Eye (tissue), 1 donor: ENCODE data around the gene SEMA5B.

Experiments used
- DNase-seq: peaks from one replicate; pipeline ENCODE4 v3.0.0-alpha.2; 2015

SEMA5B gene, protein sequence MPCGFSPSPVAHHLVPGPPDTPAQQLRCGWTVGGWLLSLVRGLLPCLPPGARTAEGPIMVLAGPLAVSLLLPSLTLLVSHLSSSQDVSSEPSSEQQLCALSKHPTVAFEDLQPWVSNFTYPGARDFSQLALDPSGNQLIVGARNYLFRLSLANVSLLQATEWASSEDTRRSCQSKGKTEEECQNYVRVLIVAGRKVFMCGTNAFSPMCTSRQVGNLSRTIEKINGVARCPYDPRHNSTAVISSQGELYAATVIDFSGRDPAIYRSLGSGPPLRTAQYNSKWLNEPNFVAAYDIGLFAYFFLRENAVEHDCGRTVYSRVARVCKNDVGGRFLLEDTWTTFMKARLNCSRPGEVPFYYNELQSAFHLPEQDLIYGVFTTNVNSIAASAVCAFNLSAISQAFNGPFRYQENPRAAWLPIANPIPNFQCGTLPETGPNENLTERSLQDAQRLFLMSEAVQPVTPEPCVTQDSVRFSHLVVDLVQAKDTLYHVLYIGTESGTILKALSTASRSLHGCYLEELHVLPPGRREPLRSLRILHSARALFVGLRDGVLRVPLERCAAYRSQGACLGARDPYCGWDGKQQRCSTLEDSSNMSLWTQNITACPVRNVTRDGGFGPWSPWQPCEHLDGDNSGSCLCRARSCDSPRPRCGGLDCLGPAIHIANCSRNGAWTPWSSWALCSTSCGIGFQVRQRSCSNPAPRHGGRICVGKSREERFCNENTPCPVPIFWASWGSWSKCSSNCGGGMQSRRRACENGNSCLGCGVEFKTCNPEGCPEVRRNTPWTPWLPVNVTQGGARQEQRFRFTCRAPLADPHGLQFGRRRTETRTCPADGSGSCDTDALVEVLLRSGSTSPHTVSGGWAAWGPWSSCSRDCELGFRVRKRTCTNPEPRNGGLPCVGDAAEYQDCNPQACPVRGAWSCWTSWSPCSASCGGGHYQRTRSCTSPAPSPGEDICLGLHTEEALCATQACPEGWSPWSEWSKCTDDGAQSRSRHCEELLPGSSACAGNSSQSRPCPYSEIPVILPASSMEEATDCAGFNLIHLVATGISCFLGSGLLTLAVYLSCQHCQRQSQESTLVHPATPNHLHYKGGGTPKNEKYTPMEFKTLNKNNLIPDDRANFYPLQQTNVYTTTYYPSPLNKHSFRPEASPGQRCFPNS

DNA sequence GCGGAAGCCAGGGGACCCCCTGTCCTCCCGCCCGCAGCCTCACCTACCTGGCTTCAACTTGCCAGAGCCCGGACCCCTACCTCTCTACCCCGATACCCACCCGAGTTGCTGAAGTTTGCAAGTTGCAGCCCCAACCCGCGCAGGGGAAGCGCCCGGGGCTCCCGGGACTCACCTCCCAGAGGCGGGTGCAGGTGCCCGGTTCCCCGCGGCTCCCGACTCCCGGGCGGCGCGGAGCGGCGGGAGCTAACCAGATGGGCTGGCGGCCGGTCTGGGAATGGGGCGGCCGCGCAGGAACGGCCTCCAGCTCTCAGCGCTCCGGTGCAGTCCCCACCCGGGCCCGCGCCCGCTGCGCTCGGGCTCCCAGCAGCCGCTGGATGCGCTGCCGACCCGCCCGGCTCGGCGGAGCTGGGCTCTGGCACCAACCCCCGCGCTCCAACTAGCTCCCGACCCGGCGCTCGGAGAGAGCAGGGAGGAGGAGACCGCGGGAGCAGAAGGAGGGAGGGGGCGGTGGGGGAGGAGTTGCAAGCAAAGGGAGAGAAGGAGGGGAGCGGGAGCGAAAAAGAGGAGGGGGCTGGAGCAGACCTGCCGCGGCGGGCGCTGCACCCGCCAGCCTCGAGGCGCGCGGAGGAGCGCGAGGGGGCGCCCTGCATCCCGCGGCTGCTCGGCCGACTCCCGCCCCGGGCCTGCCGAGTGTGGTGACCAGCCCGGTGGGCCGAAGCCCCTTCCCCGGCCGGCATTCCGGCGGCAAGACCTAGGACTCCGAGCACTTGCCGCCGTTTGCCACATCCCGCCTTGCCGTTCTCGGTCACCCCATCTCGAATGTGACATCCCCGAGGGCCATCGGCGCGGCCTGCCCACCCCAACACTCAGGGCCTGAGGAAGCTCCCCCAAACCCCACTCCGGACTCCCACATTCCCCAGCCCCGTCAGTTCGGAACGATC lies at the start of gene SEMA5B:
SEMA5B (minus strand) TSS at position 472 of the 941 bp plus-strand sequence. CDS start 66,500 bp downstream, outside the sequence.
- DNase-seq = peak; percentile 92

DNA sequence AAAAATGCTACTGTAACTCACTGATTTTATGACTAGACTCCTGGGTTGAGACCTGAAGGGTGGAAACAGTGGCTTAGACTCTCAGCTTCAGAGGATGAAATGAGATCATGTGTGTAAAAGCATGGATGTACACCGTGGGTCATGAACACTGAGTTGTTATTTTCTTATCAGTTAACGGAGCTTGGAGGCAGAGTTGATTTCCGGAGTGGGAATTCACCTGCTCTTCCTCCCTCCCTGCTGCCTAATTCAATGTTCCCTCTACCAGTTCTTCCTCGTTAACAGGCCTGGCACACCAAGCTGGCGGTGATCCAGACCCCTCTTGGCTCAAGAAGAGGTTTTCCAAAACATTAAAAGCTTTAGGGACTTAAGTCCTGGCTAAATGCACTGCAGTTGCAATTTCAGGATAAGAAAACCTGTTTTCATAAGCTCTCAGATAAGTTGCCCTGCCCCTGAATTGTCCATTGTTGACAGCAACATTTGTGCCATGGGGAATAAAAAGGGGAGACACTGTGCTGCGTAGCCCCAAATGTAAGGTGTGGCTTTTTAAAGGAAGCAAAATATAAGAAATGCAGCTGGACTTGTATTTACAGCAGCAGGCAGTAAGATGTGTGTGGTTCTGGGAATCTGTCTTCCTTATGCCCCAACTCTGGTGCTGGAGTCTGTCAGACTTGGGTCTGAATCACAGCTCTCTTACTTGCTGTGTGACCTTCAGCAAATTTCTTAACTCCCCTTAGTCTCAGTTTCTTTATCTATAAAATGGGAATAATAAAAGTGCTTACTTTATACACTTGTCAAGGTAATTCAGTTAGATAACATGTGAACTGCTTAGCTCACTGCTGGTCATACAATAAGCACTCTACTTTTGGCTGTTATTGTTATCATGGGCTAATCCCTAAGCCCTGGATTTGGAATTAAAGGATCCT lies 49.2 kb upstream of the SEMA5B start:
- peak; percentile 34 for DNase-seq

DNA sequence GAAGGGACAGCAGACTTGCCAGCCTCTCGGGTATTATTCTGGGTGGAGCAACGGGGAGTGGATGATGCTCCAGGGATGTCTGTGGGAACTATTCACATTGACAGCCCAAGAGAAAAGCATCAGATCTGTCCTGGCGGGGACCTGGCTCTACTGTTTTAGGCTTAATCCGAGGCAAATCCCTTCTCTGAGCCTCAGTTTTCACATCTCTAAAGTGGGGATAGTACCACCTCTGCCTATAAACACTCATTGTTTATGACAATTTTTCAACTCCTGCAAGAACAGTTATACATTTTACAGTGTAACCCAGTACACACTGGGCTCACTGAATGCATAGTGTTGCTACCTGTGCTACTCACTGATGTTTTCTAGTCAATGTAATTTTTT lies 48.5 kb upstream of the SEMA5B start:
- no peak for DNase-seq

DNA sequence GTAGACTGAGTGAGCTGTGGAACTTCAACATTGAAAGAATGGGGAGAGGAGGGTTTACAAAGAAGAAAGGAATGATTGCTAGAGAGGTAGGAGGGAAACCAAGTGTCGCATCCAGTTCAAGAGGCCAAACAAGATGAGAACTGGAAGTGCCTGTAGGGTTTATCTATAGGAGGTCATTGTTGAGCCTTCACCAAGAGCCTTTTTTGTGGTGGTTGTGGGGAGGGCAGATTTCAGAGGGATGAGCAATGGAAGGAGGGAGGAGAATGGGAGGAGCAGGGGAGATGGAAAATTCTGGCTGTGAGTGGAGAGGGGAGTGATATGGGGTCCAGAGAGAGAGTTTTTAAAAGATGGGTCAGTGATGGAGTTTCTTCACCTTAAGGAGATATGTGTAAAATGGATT lies 47.8 kb upstream of the SEMA5B start:
- no peak for DNase-seq

DNA sequence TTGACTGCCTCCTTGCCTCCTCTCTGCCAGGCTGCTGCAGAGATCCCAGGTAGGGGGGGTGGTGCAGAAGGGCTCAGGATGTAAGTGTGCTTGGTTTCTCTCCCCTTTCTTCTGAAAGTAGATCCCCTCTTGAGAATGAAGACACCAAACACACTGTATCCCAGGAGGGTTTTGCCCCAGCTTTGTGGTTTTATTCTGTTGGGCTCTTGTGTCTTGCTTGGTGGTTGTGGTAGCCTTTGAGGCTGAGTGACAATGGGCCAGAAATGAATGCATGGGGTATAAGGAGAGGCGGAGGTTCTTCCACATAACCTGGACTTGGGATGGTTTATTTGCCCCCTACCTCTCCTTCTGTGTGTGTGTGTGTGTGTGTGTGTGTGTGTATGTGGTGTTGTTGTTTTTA lies 45.0 kb upstream of the SEMA5B start:
- DNase-seq = no peak

DNA sequence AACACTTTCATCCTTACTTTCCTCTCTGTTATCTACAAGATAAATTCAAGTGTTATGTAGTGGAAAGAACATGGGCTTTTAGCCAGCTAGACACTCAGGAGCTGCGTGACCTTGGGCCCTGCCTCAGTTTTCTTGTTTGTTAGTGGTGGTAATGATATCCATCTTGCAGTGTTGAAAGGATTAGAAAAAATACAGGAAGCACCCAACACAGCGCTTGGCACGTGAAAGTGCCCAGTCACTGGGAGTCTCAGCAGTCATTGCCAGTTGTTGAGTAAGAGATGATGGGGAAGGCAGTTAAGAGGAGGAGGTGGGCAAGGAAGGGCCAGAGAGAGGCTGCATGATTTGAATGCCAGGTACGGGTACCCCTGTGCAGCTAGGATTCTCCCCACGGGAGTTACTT lies 44.6 kb upstream of the SEMA5B start:
- no peak for DNase-seq

DNA sequence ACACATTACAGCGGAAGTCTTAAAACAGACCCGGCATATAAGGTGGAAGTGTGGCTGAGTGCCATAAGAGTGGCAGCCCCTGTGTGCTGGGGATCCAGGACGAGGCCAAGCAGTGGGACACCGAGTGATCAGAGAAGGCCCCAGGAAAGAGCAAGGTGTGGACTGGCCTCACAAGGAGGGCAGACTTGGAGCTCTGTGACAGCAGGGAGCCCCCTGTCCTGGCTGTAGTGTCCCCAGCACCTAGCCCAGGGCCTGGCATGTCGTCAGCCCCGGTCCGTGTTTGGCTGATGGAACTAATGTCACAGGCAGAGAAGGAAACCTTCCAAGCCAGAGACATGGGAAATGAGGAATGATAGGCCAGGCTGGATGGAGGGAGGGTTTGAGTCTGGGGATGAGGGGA lies 44.0 kb upstream of the SEMA5B start:
- DNase-seq = no peak

DNA sequence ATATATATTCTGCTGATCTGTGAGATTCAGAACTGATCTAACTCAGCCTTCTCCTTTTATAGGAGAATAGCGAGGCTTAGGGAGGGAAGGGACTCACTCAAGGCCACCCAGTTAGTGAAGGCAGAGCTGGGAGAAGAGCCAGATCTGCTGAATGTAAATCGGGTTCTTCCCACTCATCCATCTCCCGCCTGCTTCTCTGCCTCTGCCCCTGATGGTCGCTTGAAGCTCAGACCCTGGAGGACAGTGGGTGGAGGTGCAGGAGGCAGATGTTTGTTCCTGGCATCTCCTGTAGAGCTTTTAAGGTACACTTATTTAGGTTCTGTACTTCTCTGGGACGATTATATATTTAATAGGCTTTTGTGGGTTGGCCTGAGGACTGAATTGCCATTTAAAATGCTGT lies 43.6 kb upstream of the SEMA5B start:
- peak; percentile 17 for DNase-seq

DNA sequence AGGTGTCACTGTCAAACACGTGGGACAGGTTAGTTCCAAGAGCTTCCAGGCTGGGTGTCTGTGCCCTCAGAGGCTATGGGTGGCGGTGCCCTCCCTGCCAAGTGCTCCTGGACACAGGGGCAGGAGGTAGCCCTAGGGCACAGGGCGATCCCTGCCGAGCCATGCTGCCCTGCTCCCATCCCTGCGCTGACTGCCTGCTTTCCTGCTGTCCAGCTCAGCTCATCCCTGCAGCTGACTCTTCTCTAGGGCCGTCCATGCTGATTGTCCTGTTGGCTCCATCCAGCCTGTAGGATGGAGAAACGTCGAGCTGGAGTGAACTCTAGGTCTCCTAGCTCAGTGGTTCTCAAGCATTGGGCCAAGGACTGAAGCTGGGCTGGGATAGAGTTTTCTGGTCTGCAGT lies 42.9 kb upstream of the SEMA5B start:
- DNase-seq = no peak

DNA sequence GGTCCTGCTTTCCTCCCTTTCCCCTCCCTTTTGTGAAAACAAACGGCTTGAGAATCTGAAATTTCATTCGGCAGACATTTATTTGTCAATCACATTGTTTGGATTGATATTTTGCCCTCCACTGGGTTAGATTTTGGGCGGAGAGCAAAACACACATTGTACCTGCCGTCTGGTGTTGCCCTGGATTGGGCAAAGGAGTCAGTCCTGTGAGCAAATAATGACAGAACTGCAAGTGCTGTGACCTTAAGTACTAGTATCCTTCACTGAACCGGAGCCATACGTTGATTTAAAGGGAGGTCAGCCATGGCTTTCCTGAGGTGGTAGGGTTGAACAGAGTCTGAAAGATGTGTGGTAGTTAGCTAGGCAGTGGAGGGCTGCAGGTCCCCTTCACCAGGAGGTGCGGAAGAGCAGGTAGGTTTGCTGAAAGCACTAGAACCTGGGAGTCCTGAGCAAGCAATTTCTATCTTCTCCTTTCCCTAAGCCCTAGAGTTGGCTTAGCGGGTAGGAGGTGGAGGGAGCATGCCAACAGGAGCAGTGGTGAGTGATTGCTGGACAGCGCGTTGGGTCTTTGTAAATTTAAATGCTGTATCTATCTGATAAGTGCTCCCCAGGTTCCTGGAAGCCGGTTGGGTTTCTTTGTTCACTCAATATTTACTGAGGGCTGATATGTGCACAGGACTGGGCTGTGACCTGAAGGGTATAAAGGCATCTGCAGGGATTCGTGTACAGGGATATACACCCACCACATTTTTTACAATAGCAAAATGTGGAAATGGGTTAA lies 41.2 kb upstream of the SEMA5B start:
- DNase-seq = no peak

DNA sequence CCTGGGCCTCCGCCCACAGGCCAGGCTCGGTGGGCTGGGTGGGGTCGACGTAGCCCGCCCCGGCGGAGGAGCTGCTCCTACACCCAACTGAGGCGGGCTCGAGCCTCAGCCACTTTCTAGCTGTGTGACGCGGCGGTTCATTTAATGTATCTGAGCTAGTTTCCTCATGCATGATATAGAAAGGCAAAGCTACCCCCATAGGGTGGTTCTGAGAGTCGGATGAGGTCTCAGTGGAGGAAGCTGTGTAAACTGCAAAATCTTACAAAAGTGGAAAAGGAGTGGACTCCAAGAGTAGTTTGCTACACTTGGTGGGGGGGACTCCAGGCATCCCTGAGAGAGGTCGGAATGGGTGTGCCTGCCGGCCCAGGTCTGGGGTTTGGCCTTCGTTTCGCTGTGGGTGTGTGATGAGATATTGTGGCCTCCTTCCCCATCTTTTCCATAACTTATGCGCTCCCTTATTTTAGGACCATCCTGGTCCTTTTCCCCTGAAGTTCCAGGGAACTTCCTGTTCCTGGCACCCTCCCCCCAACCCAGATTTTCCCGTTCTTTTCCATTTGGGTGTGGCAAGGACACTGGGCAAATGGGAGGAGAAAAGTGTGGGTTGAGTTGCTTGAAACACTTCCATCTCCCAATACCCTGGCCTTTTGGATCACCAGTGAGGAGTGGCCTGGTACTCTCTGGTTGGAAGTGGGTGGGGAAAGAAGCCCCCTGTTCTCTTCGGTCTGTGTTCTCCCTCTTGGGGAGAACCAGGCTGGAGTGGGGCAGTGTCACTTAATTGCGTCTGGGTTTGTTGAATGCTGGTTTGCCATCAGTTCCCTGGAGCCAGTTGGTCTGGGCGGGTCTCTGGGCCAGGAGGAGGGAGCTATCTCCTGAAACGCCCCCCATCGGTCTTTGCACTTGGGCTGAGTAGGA lies 40.4 kb upstream of the SEMA5B start:
- no peak for DNase-seq

DNA sequence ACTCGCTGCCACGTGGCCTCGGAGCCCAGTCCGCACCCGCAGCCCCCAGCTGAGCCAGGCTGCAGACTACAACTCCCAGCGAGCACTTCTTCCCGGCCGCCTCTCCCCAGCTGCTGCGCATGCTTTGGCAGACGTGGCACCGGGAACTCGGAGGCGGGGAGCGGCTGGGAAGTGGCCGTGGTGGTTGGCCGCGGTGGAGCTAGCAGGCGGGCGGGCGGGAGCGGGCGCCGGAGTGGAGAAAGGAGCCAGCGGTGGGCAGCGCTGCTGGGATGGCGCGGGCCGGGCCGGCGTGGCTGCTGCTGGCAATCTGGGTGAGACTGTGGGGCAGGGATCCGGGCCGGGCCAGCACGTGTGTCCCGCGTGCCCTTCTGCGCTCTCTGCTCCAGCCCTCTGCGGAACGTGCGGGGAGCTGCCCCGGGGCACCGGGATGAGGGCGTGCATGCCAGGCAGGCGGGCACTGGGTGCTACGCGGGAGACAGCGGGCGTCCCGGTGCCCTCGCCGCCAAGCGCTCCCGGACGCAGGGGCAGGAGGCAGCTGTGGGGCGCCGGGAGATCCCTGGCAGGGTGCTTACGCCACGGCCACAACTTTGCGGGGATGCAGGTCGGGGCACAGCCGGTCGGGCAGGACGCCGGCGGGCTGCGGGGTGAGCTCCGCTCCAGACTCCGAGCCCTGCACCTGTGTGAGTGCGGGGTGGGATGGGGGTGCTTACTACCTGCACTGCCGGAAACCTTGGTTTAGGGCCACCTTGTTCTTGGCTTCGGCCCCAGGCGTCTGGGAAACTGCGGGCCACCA lies 39.5 kb upstream of the SEMA5B start, which contains the start of gene PDIA5:
PDIA5 (plus strand) TSS at position 130 of the 793 bp plus-strand sequence; CDS start at position 270, 140 bp downstream.
- peak; percentile 94 for DNase-seq

DNA sequence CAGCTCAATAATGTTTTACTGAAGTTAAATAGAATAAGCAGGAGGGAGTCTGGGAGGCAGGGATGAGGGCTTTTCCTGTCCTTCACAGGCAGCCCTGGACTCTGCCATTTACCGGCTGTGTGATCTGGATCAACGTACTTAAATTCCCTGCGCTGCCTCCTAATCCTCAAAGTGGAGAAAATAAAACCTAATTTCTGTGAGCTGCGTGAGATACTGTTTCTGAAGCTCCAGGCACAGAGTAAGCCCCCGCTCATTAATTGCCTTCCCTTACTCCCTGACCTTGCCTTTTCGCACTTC lies 39.0 kb upstream of the SEMA5B start:
- DNase-seq = no peak

DNA sequence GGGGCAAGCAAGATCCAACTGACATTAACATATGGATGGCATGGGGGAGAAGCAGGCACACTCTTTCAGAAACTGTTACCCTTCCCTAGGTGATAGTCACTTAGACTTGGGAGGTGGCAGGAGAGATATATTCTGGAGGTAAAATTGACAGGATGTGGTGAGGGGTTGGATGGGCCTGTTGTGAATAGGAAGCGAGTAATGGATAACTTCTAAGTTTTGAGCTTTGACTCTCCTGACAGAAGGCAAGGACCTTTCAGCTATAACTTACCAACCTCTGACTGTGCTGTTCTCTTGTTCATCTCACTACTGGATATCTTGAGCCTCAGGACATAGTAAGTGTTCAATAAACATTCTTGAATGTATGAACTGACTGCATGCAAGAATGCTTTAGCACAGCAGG lies 37.4 kb upstream of the SEMA5B start:
- DNase-seq = no peak

DNA sequence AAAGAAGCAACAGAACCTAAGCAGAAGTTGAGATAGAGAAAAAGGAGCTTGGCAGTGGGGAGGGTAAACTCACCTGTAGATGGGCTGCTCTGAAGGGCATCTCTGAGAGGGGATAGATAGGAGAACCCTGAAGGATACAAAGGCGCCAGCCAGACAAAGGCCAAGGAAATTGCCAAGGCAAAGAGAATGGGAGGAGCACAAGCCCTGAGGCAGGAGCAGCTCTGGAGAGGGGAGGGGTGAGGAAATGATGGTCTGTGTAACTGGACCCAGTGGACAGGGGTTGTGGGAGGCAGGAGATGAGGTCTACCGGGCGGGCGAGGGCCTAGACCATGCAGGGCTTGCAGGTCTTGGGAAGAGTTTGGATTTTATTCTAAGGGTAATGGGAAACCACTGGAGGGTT lies 36.9 kb upstream of the SEMA5B start:
- DNase-seq = no peak

DNA sequence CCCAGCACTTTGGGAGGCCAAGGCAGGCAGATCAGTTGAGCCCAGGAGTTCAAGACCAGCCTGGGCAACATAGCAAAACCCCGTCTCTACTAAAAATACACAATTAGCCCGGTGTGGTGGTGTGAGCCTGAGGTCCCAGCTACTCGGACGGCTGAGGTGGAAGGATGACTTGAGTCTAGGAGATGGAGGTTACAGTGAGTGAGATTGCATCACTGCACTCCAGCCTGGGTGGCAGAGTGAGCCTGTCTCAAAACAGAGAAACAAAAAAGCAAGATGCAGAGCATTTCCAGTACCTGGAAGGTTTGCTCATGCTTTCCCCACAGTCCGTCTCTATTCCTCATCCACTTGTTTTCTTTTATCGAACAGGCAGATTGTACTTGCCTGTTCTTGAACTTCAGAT lies 35.5 kb upstream of the SEMA5B start:
- no peak for DNase-seq

DNA sequence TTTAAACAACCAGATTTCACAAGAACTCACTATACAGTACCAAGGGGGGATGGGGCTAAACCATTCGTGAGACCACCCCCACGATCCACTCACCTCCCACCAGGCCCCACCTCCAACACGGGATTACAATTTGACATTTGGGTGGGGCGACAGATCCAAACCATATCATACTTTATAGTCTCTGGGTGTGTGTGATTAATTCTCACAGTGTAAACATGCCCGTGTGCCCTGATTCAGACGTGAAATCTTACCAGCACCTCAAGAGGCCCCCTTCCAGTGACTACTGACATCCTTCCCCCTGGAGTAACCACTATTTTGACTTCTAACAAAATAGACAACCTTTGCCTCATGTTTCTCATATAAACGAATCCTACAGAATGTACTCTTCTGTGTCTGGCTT lies 34.3 kb upstream of the SEMA5B start:
- no peak for DNase-seq

DNA sequence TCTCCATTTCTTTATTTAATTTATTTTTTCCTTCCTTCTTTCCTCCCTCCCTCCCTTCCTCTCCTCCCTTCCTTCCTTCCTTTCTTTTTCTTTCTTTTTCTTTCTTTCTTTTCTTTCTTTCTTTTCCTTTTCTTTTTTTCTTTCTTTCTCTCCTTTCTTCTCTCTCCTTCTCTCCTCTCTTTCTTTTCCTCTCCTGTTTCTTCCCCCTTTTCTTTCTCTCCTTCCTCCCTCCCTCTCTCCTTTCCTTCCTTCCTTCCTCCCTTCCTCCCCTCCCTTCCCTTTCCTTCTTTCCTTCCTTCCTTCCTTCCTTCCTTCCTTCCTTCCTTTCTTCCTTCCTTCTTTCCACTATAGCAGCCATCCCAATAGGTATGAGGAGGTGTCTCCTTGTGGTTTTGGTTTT lies 32.5 kb upstream of the SEMA5B start:
- DNase-seq = no peak
